A549 treated with AZD9567 at 1 μM for 4 hours (cell line): ENCODE data around the gene UBE2J1. TPM values are rescaled to one million over a fixed set of nuclear protein-coding genes. Genes with fewer than 3 reads are reported as not detected.

ENCODE experiments used
- total RNA-seq: library from RNA; stranded (reverse); fragments of 200-300 nt; extraction: Qiagen RNA extraction; gene quantifications from 5 replicates; pipeline ENCODE4 v1.2.3, GENCODE V29; 2022; ENCODE audit not compliant: insufficient read depth

Gene UBE2J1, protein sequence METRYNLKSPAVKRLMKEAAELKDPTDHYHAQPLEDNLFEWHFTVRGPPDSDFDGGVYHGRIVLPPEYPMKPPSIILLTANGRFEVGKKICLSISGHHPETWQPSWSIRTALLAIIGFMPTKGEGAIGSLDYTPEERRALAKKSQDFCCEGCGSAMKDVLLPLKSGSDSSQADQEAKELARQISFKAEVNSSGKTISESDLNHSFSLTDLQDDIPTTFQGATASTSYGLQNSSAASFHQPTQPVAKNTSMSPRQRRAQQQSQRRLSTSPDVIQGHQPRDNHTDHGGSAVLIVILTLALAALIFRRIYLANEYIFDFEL
- total RNA-seq, result 12.6 to 18.2 TPM (median 15.3 TPM) in 5 replicates

DNA sequence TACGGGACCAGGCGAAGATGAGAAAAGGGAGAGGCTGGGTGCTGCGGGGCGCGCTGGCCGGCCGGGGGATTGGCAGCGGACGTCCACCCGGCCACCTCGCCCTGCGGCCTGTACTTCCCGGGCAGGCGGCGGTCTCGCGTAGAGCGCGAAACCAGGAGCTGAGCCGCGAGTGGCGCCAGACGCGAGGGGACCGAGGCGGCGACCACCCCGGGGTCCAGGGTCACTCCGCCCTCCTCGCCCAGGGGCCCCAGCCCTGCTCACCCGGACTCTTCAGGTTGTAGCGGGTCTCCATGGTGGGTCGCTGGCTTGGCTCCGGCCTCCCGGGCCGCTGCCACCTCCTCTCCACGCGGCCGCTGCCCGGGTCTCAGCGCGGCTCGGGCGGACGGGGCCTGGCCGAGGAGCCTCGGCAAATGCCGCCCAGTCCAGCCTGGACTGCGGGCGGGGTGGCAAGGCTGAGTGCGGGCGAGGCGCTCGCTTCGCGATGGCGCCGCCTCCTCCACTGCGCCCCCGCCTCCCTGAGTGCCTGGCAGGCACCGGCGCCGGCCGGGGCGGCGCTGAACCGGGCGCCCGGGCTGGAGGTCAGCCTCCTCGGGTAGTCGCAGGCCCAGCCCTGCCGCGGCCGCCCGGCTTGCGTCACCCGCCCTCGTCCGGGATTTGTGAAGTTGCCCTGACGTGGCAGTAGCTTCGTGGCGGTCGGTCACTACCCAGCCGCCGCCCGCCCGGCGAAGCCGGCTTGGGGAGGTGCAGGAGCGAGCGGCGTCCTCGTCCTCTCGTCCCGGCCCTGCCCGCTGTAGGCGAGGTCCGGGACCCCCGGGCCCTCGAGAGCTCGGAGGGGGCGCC lies at the start of gene UBE2J1:
UBE2J1 (minus strand) TSS at position 445 of the 840 bp plus-strand sequence; CDS start at position 292, 153 bp downstream.

DNA sequence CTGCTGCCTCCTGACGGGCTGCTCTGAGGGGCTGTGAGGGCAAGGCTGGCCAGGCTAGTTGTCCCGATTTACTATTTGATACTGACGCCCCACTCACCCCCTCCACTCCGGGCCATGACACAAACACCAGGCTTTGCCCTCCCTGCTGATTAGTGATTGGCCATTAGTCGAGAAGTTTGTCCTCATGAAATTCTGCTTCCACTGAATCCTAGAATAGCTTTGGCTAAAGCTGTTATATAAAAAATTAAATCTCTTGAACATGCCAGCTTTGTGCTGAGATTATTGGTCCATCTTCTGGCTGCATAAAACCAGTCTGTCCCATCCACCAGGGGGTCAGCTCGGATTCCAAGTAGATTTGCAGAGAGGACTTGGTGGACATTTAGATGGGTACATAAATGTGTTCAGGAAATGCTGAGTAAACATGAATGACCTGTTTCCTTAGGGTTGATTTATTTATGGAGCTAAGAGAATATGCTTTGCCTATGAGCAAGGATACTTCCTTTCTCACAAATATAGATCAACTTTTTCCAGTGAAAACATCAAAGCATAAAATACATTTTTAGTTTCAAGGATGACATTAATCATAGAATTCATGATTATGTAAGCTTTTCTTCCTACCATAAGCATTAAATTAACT lies 37.2 kb downstream of the UBE2J1 start, which contains the start of gene GABRR2:
GABRR2 (minus strand) TSS at position 51 of the 637 bp plus-strand sequence. CDS start 134 bp downstream, outside the sequence.

Other genes with a start within 250 kb of the UBE2J1 start
- gene SRSF12, start 234.7 kb downstream of the UBE2J1 start, total RNA-seq, result 0.84 to 1.4 TPM (median 1.3 TPM) in 4 of 5 replicates, not detected in the other
- gene PM20D2, start 206.7 kb downstream of the UBE2J1 start, total RNA-seq, result 8.8 to 17.0 TPM (median 14.5 TPM) in 5 replicates
- not detected in 5 replicates for gene GABRR1, start 135.4 kb downstream of the UBE2J1 start, total RNA-seq
- 0.07 to 0.10 TPM (median 0.09 TPM) in 3 of 5 replicates, not detected in the others for gene GABRR2, start 37.4 kb downstream of the UBE2J1 start, total RNA-seq
- 1.2 to 3.8 TPM (median 3.5 TPM) in 5 replicates for gene RRAGD, start 59.6 kb upstream of the UBE2J1 start, total RNA-seq
- 0.94 to 3.5 TPM (median 1.9 TPM) in 5 replicates for gene ANKRD6, start 80.4 kb upstream of the UBE2J1 start, total RNA-seq